ENCODE results near the gene OSBPL8. TPM values are rescaled to one million over a fixed set of nuclear protein-coding genes. Genes with fewer than 3 reads are reported as not detected.
"Not testable (repeated sequence)": the region's sequence is repeated elsewhere in the genome, so short reads cannot be mapped to it uniquely, and the experiment has no call there.

Gene OSBPL8
- total RNA-seq, 1 donor, result 133 TPM

GRCh38 chr12:76503957-76504356, 55.6 kb downstream of the OSBPL8 start:
- H3K4me3 ChIP-seq (ENCODE audit: low read depth, low read length), result no peak overlapping the region
- DNase-seq (ENCODE audit: low read depth), result no peak
- no peak for TF ChIP-seq CTCF (IDR thresholded peaks at IDR 0.05; ENCODE audit: insufficient read depth, low read length)

GRCh38 chr12:76501390-76501789, 58.2 kb downstream of the OSBPL8 start:
- DNase-seq (ENCODE audit: low read depth), result no peak
- no peak overlapping the region for H3K4me3 ChIP-seq (ENCODE audit: low read depth, low read length)
- no peak for TF ChIP-seq CTCF (IDR thresholded peaks at IDR 0.05; ENCODE audit: insufficient read depth, low read length)

GRCh38 chr12:76499136-76499535, 60.4 kb downstream of the OSBPL8 start:
- DNase-seq (ENCODE audit: low read depth), result not testable (repeated sequence)

GRCh38 chr12:76495556-76495955, 64.0 kb downstream of the OSBPL8 start:
- no peak for TF ChIP-seq CTCF (IDR thresholded peaks at IDR 0.05; ENCODE audit: insufficient read depth, low read length)
- no peak for DNase-seq (ENCODE audit: low read depth)
- no peak overlapping the region for H3K4me3 ChIP-seq (ENCODE audit: low read depth, low read length)

More at GRCh38 chr12:76499136-76499535, 60.4 kb downstream of the OSBPL8 start:
- H3K4me3 ChIP-seq (ENCODE audit: low read depth, low read length), result not testable (repeated sequence)

- no peak for TF ChIP-seq CTCF (IDR thresholded peaks at IDR 0.05; ENCODE audit: insufficient read depth, low read length)
- no peak overlapping the region for H3K4me3 ChIP-seq (ENCODE audit: low read depth, low read length)
- DNase-seq (ENCODE audit: low read depth), result no peak
These were observed 68.3 kb downstream of the OSBPL8 start for GRCh38 chr12:76491292-76491691.

GRCh38 chr12:76490763-76491162, 68.8 kb downstream of the OSBPL8 start:
- no peak for DNase-seq (ENCODE audit: low read depth)
- TF ChIP-seq CTCF (IDR thresholded peaks at IDR 0.05; ENCODE audit: insufficient read depth, low read length), result no peak
- H3K4me3 ChIP-seq (ENCODE audit: low read depth, low read length), result no peak overlapping the region

- DNase-seq (ENCODE audit: low read depth), result peak; percentile 7
- H3K4me3 ChIP-seq (ENCODE audit: low read depth, low read length), result no peak overlapping the region
- no peak for TF ChIP-seq CTCF (IDR thresholded peaks at IDR 0.05; ENCODE audit: insufficient read depth, low read length)
These were observed 69.8 kb downstream of the OSBPL8 start for GRCh38 chr12:76489737-76490136.

All from fibroblast of the aortic adventitia (primary cell).